NK-92 (cell line): ENCODE data around the gene PLCL2.

Experiments
- DNase-seq: peaks from one replicate; lab custom pipeline; 2025; ENCODE audit not compliant: unreplicated experiment; lab: John Stamatoyannopoulos, UW

Gene PLCL2

DNA sequence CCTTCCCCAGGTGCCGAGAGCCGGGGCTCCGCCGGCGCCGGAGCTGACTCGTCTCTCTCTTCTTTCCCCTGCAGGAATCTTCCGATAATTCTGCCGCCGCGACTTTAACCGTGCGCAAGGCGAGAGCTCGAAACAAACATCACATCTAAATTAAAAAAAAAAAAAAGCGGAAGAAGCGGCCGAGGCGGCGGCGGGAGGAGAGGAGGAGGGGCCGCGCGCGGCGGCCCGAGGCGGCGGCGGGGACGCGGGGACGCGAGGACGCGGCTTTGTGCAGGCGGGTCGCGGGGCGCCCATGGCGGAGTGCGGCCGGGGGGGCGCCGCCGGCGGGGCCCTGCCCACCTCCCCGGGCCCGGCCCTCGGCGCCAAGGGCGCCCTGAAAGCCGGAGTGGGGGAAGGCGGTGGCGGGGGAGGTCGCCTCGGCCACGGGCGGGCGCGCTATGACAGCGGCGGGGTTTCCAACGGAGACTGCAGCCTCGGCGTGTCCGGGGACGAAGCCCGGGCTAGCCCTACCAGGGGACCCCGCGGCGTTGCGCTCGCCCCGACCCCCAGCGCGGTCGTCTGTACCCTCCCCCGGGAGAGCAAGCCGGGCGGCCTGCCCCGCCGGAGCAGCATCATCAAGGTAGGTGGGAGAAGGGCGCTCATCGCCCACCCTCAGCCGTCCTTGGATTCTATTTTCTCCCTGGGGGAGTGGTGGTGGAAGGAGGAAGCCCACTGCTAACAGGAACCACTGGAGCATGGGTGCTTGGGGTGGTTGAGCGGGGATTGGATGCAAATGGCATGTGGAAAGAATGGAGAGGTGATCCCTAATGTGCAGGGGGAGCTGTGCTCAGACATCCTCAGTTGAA is at the start of gene PLCL2:
Gene PLCL2 (plus strand): TSS at position 208 of the 845 bp plus-strand sequence. CDS start 85 bp downstream, at position 293.
- DNase-seq = peak; percentile 6

DNA sequence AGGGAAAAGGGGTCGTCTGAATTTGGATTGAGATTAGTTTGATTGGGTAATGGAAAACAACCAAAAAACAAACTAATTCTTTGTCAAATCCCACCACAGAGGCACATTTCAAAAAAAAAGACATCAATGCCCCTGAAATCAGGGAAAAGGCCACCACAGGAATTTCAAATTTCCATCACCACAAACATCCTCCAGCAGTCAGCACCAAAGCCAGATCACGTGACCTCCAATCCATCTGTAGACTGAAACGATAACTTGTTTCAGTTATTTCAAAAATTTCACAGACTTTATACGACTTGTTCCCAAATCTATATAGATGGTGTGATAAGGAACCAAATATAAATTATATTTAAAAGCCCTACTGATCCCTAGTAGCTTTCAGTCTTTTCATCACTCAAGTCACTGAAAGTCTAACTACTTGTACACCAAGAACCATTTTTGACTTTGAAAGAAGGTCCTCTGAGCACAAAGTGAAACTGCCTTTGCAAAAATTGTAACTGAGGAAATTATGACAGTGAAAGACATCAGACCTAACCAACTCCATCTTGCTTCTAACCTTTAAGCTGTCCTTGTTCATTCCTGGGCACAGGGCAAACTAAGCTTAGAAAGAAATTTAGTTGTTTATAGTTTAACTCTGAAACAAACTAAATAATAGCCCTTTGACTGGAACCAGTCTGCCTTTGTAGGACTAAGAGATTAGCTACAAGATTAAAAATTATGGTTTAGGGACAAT is 48.1 kb upstream of the PLCL2 start:
- DNase-seq = no peak

DNA sequence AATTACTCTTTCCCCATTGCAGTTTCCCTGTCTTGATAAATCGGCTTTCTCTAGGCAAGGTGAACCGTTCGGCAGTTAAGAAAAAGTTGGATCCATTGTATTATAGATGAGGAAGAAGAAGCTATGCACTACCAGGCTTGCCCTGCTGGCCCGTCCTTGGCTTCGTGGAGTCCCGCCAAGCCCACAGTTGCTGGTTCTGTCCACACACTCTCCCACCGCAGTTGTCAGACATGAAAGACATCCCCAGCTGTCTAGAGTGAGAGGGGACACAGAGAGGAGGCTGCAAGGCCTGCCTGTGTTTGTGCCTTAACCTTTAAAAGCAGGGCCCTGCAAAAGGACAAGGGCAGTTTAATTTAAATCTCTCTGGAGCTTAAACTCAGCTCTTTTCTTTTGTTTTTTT is 47.2 kb upstream of the PLCL2 start:
- DNase-seq = no peak

DNA sequence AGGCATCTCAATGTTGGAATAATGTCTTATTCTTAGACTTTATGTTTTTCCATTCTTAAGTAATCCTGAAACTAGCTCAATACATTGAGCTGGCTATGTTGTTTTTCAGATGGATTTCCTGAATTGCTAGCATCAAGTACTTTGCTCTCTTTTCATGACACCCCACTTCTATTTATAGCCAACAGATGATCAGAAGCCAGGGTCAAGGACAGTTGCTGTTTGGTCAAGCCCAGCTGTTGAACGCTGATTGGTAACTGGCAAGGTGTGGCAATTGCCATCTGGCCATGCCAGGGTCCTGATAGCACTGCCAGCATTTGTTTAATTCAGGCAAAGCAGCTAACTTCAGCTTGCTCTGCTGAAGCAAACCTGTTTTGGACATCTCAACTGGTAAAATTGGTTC is 46.2 kb upstream of the PLCL2 start:
- no peak for DNase-seq

GRCh38 chr3:16839271-16840100 is 45.3 kb upstream of the PLCL2 start:
- DNase-seq = no peak

GRCh38 chr3:16840101-16840424 is 44.7 kb upstream of the PLCL2 start:
- no peak for DNase-seq

DNA sequence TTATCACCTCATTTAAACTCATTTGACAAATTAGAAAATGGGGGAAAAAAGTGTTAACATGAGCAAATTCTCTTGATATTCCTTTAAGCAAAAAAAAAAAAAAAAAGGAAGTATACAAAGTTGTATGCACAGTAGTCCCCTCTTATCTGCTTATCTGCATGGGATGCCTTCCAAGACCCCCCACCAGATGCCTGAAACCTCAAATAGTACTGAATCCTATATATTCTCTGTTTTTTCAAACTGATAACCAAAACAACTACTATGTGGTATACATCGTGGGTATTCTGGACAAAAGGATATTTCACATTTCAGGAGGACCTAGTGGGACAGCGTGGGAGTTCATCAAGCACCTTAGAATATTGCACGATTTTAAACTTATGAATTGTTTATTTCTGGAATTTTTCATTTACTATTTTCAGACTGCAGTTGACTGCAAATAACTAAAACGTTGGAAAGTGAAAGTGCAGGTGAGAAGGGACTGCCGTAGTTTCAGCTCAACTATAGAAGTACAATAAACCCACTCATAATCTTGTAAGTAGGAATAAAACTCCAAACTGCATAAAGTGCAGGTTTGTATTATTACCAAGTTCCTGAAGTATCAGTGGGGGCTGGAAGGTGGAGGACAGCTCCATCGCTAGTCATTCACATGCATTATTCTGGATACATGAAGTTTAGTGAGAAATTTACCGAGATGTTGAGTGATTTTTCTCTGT is 43.6 kb upstream of the PLCL2 start:
- DNase-seq = no peak

- DNase-seq = no peak
Measured at GRCh38 chr3:16841904-16842271, 42.9 kb upstream of the PLCL2 start.

DNA sequence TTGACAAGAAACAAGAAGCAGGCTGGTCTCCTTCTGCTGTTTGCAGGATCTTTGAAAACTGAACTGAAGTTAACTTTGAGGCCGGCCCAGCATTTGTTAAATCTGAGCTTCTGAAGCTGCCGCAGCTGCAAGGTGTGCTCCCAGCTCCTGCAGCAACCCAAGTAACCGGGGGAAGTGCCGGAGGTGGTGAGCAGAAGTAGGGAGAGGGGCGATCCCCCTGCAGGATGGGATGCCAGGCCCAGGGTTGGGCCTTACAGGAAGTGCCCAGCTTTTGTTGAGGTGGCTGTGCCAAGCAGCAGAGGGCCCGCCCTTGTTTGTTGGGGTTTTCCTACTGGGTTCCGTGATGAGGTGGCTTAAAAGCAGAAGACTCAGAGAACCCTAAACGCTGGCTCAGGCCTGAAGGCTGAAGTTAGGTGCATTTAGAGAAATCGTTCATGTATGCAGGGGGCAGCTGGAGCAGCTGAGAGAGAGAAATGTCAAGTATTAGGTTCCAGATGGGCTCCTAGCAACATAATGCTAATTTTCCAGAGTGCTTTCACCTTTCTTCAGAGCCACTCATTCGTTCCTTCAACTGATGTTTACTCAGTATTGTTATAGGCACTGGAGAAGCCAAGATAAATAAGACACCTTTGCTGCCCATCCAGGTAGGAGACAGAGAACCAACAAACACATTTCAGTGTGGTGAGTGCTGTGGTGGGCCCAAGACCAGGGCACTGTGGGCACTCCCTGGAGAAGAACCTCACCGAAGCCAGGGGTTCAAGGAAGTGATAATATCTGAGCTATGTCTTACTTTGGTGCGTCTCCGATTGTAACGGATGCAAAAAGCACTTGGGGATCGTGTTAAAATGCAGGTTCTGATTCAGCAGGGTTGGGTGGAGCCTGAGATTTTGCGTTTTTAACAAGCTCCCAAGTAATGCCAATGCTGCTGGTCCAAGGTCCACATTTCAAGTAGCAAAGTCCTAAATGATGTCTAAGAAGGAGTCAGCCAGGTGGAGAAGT is 42.2 kb upstream of the PLCL2 start:
- no peak for DNase-seq

- DNase-seq = no peak
Measured at GRCh38 chr3:16844222-16844621, 40.5 kb upstream of the PLCL2 start.

DNA sequence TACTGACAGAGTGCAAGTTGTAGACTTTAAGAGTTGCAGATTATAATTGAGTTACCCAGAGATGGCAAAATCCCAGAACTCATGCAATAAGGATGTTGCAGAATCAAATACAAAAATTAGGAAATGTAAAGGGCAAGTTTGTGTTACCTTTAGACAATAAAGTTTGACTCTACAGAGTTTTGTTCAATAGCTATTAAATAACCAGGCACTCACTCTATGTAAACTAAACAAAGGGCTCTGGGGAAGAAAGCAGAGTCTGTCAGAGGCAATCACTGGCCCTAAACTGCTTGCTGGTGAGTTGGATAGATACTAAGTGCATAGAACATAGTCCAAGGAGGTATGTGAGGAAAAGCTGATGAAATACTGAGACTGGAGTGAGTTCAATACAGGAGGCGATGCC is 40.0 kb upstream of the PLCL2 start:
- DNase-seq = no peak

DNA sequence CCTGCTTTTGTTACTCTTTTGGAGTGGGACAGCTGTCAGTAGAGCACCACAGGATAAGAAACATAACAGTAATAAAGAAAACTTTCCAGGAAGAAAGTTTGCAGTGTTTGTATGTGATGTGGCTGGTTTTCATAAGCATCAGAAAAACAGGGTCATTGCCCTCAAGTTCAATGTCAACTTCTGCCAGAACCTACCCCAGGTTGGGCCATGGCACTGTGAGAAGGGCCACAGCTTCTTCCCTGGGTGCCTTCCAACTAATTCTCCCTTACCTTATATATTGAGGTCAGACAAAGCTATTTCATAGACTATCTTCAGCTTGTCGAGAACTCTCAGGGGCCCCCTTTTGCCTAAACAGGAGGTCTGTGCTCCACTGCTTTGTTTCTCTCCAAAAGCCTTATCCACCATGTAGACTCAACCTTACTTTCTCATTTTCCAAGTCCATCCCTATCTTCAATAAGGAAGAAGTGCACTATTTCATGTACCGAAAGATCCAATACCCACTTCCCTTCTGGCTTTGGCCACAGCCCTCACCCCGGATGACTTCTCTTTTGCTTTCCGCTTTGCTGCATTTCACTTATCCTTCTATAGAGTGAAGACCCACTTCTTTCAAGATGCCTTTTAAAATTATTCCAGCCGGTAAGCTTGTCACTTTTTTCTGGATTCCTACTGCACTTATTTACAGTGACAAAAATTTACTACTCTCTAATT is 38.2 kb upstream of the PLCL2 start:
- no peak for DNase-seq

GRCh38 chr3:16848007-16848406 is 36.7 kb upstream of the PLCL2 start:
- no peak for DNase-seq

DNA sequence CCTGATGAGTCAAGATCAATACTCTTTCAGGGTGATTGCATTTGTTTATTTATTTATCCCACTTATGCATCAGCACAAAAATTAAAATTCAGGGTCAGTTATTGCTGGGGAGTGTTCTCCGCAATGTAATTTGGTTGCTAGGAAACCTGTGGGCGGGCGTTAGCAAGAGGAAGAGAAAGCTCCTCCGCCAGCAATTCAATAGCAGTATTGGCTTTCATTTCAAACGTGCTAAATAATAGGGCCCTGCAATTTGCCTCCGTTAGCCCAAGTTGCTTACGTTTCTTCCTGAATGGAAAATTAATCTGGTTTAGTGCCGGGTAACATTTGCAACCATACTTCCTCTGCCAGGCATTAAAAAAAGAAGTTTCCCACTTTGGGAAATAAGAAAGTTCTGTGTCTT is 35.5 kb upstream of the PLCL2 start:
- no peak for DNase-seq

- no peak for DNase-seq
Measured at GRCh38 chr3:16849795-16850194, 35.0 kb upstream of the PLCL2 start.

- DNase-seq = no peak
Measured at GRCh38 chr3:16855497-16855896, 29.3 kb upstream of the PLCL2 start.

DNA sequence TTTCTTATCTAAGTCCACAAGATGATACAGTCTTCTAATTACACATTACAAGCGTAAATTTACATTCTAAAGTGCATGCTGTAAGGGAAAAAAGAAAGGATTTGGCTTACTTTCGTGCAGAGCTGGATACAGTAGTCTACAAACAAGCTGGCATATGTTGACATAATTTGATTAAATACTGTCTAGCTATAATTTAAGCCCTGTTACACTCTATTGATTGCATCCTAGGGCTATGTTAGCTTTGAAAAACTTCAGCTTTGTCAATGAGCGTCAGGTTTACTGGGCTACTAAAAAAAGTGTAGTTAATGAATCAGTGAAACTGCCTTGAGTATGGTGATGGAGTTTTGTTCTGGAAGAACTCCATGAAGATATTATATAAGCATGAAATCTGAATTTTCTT is 24.5 kb upstream of the PLCL2 start:
- DNase-seq = no peak

GRCh38 chr3:16861432-16861831 is 23.3 kb upstream of the PLCL2 start:
- DNase-seq = no peak

GRCh38 chr3:16864610-16865313 is 20.0 kb upstream of the PLCL2 start:
- no peak for DNase-seq
